Glutamatergic neuron (in vitro differentiated cells): Measurements from ENCODE around the gene STAC. TPM values are rescaled to one million over a fixed set of nuclear protein-coding genes. Genes with fewer than 3 reads are reported as not detected.

ENCODE experiments used
- DNase-seq: peaks from one replicate; pipeline ENCODE4 v3.0.0; 2022
- H3K27ac Mint-ChIP-seq: one replicate; pipeline ENCODE4 v1.8.0; 2020; ENCODE audit warnings: mild to moderate bottlenecking, mixed read lengths, inconsistent platforms; ENCODE audit not compliant: unreplicated experiment
- H3K27me3 Mint-ChIP-seq: one replicate; pipeline ENCODE4 v1.8.0; 2020; ENCODE audit warnings: mild to moderate bottlenecking, moderate library complexity, mixed read lengths, inconsistent platforms; ENCODE audit not compliant: unreplicated experiment
- H3K36me3 Mint-ChIP-seq: one replicate; pipeline ENCODE4 v1.8.0; 2020; ENCODE audit warnings: mild to moderate bottlenecking, mixed read lengths, inconsistent platforms; ENCODE audit not compliant: unreplicated experiment
- H3K4me1 Mint-ChIP-seq: one replicate; pipeline ENCODE4 v1.8.0; 2020; ENCODE audit warnings: mild to moderate bottlenecking, low read depth, mixed read lengths, inconsistent platforms; ENCODE audit not compliant: unreplicated experiment
- H3K4me3 Mint-ChIP-seq: one replicate; pipeline ENCODE4 v1.8.0; 2020; ENCODE audit warnings: mild to moderate bottlenecking, mixed read lengths, inconsistent platforms; ENCODE audit not compliant: unreplicated experiment
- H3K9me3 Mint-ChIP-seq: one replicate; pipeline ENCODE4 v1.8.0; 2020; ENCODE audit warnings: mild to moderate bottlenecking, moderate library complexity, mixed read lengths, inconsistent platforms; ENCODE audit not compliant: unreplicated experiment
- CTCF ChIP-seq: fragments of 200-600 bp; sonication (generic); IDR thresholded peaks from one replicate; pipeline ENCODE4 v1.5.0; 2021; ENCODE audit not compliant: partially characterized antibody, unreplicated experiment
- total RNA-seq: library from RNA; stranded (reverse); fragmentation: NEBNext Ultra II Directional; extraction: Animal tissue kit (Norgen Biotek cat#: 25700); gene quantifications from one replicate; pipeline ENCODE4 v1.2.1, GENCODE V29; 2021; ENCODE audit not compliant: unreplicated experiment

The STAC gene
- total RNA-seq, 1 donor from 2014 or later, result 1.2 TPM

DNA sequence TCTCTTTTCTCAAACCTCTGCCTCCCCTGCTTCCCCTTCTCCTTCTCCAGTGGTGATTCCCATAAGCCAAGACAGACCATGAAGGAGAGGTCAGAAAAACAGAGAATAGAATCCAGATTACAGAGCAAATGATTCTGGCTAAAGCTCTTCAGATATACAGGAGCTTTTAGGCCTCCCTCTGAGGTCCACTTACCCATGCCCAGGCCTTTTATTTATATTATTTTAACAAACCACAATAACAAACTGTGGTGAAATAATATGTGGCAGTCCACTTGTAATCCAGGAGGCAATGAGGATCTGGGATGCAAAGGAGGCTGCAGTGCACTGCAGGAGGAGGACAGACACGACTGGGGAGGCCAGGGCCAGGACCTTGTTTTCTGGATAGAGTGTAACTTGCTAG lies 104.1 kb downstream of the STAC start:
- no peak for TF ChIP-seq CTCF
- H3K4me3 Mint-ChIP-seq, result no peak overlapping the region
- H3K27me3 Mint-ChIP-seq, result no peaks in the 10 kb centered on the region
- no peak overlapping the region for H3K27ac Mint-ChIP-seq
- H3K9me3 Mint-ChIP-seq, result peaks cover 2% of the 10 kb centered on the region
- no peak for DNase-seq
- no peaks in the 10 kb centered on the region for H3K4me1 Mint-ChIP-seq
- no peaks in the 10 kb centered on the region for H3K36me3 Mint-ChIP-seq

GRCh38 chr3:36486009-36486795 lies 105.9 kb downstream of the STAC start:
- Mint-ChIP-seq H3K36me3 (no peaks in the 10 kb centered on the region), H3K27ac (no peak overlapping the region), H3K9me3 (peaks cover 2% of the 10 kb centered on the region), H3K4me1 (no peaks in the 10 kb centered on the region), H3K4me3 (no peak overlapping the region), H3K27me3 (no peaks in the 10 kb centered on the region)
- no peak for DNase-seq
- TF ChIP-seq CTCF, result no peak

GRCh38 chr3:36487616-36488015 lies 107.3 kb downstream of the STAC start:
- TF ChIP-seq CTCF, result no peak
- Mint-ChIP-seq H3K27me3 (no peaks in the 10 kb centered on the region), H3K4me3 (no peak overlapping the region), H3K27ac (no peak overlapping the region), H3K9me3 (no peaks in the 10 kb centered on the region), H3K36me3 (no peaks in the 10 kb centered on the region), H3K4me1 (no peaks in the 10 kb centered on the region)
- DNase-seq, result no peak

DNA sequence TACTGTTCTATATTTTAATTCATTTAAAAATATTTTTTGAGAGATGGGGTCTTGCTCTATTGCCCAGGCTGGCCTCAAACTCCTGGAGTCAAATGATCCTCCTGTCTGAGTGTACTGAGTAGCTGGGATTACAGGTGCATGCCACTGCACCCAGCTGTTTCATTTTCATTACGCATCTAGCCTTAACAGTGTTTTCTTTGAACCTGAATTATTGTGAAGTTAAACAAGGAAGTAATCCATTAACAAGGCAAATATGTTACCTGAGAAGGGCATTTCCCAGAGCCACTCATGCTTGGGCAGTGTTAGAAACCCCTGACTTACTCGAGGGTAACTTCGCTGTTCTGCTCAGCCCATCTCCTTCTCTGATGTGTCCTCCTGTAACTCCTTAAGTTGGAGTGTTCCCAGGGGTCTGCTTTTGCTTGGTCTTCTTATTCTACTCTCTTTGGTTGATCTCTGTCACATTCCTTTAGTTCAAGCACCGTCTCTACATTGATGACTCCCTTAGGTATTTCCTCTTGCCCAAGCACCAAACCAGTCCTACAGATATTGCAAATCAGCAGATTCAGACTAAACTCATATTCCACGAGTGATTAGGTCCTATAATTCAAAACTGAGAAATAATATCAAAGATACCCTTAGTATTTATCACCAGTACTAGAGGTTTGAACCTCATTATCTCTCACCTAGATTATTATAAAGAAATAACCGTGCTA lies 107.9 kb downstream of the STAC start:
- no peak for DNase-seq
- no peak for TF ChIP-seq CTCF
- Mint-ChIP-seq H3K27ac (no peak overlapping the region), H3K36me3 (no peaks in the 10 kb centered on the region), H3K9me3 (no peaks in the 10 kb centered on the region), H3K27me3 (no peaks in the 10 kb centered on the region), H3K4me1 (no peaks in the 10 kb centered on the region), H3K4me3 (no peak overlapping the region)

DNA sequence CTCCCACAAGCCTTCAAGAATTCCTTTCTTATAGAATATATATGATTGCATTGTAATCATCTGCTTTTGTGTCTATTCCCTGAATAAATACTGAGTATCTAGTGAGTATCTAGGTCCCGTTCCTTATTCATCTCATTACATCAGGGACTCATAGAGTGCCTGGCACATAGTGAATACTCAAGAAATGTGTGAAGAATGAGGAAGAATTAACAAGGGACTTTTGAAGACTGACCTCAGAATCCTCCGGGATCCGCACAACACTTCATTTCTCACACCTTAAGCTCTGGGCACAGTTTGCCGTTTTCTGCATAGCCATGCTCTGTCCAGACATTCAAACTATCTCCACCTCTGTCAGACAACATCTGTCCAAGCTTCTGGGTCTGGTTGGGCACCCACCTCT lies 108.8 kb downstream of the STAC start:
- no peak overlapping the region for H3K27ac Mint-ChIP-seq
- no peak for DNase-seq
- no peaks in the 10 kb centered on the region for H3K4me1 Mint-ChIP-seq
- no peaks in the 10 kb centered on the region for H3K36me3 Mint-ChIP-seq
- TF ChIP-seq CTCF, result no peak
- no peak overlapping the region for H3K4me3 Mint-ChIP-seq
- no peaks in the 10 kb centered on the region for H3K9me3 Mint-ChIP-seq
- no peaks in the 10 kb centered on the region for H3K27me3 Mint-ChIP-seq
